Nephron progenitor cell (in vitro differentiated cells): ENCODE data around the gene VPS45.

Experiments used
- DNase-seq: peaks from one replicate; pipeline ENCODE4 v3.0.0; 2021
- H3K27ac Mint-ChIP-seq: 2 replicates; pipeline ENCODE4 v1.8.0; 2021; ENCODE audit warnings: mild to moderate bottlenecking, moderate library complexity, mixed read lengths
- H3K27me3 Mint-ChIP-seq: 2 replicates; pipeline ENCODE4 v1.8.0; 2021; ENCODE audit warnings: mild to moderate bottlenecking, low read depth, mixed read lengths; ENCODE audit not compliant: poor library complexity
- H3K36me3 Mint-ChIP-seq: 2 replicates; pipeline ENCODE4 v1.8.0; 2021; ENCODE audit warnings: low read depth, mixed read lengths
- H3K4me1 Mint-ChIP-seq: 2 replicates; pipeline ENCODE4 v1.8.0; 2021; ENCODE audit warnings: mixed read lengths
- H3K4me3 Mint-ChIP-seq: 2 replicates; pipeline ENCODE4 v1.8.0; 2021; ENCODE audit warnings: mild to moderate bottlenecking, moderate library complexity, mixed read lengths
- H3K9me3 Mint-ChIP-seq: 2 replicates; pipeline ENCODE4 v1.8.0; 2021; ENCODE audit warnings: mild to moderate bottlenecking, moderate library complexity, mixed read lengths
- TF ChIP-seq, protein P1 (sequence below): fragments of 200-600 bp; sonication (generic); IDR thresholded peaks from 2 replicates; pipeline ENCODE4 v1.5.0; 2021; ENCODE audit warnings: antibody characterized with exemption

Gene VPS45

DNA sequence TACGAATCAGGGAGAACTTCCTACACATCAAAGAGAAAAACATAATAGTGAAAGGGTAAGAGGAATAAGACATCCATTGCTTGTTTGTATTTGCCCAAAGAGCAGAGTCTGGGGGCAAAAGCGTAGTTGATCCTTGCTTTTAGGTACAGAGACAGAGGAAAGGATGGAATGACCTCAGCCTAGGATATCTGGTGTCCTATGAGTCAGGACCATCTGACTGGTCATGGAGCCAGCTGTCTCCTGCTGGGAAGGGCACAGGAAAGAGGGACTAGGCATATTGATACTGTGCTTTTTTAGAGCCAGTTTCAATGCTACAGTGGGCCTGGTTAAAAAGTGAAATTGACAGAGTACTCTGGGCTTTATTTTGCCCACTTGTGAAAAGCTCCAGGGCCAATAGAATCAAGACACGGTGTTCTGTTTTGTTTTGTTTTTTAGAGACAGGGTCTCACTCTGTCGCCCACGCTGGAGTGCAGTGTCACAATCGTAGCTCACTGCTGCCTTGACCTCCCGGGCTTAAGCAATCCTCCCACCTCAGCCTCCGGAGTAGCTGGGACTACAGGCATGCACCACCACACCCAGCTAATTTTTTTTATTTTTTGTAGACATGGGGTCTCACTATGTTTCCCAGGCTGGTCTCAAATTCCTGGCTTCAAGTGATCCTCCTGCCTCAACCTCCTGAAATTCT lies 85.3 kb downstream of the VPS45 start:
- Mint-ChIP-seq H3K27me3 (no peaks in the 10 kb centered on the region), H3K36me3 (peaks cover 56% of the 10 kb centered on the region), H3K9me3 (no peaks in the 10 kb centered on the region), H3K4me3 (peak overlapping the region; percentile 97), H3K27ac (no peak overlapping the region), H3K4me1 (peaks cover 78% of the 10 kb centered on the region)
- DNase-seq, result no peak
- TF ChIP-seq, protein P1, sequence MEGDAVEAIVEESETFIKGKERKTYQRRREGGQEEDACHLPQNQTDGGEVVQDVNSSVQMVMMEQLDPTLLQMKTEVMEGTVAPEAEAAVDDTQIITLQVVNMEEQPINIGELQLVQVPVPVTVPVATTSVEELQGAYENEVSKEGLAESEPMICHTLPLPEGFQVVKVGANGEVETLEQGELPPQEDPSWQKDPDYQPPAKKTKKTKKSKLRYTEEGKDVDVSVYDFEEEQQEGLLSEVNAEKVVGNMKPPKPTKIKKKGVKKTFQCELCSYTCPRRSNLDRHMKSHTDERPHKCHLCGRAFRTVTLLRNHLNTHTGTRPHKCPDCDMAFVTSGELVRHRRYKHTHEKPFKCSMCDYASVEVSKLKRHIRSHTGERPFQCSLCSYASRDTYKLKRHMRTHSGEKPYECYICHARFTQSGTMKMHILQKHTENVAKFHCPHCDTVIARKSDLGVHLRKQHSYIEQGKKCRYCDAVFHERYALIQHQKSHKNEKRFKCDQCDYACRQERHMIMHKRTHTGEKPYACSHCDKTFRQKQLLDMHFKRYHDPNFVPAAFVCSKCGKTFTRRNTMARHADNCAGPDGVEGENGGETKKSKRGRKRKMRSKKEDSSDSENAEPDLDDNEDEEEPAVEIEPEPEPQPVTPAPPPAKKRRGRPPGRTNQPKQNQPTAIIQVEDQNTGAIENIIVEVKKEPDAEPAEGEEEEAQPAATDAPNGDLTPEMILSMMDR, result no peak

DNA sequence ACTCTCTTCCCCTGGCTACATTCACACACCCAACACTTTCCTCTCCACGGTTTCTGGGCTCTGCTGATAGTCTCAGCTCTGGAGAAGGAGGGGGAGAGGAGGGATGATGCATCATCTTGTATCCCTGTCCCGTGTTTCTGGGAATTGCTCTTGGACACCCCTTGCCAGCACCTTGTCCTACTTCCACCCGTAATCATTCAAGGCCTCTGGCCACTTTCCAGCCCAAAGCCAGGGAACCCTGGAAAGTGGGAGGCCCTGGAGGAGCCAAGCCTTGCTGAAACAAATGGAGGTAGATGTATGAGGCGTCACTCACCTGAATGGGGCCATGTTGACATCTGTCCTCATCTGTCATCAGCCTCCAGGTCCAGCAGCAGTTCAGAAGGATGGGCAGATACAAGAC lies 86.6 kb downstream of the VPS45 start:
- no peaks in the 10 kb centered on the region for H3K27me3 Mint-ChIP-seq
- peak overlapping the region; percentile 92 for H3K27ac Mint-ChIP-seq
- no peak for DNase-seq
- H3K36me3 Mint-ChIP-seq, result peaks cover 67% of the 10 kb centered on the region
- peaks cover 70% of the 10 kb centered on the region for H3K4me1 Mint-ChIP-seq
- H3K9me3 Mint-ChIP-seq, result no peaks in the 10 kb centered on the region
- H3K4me3 Mint-ChIP-seq, result peak overlapping the region; percentile 97
- TF ChIP-seq, protein P1, result no peak

DNA sequence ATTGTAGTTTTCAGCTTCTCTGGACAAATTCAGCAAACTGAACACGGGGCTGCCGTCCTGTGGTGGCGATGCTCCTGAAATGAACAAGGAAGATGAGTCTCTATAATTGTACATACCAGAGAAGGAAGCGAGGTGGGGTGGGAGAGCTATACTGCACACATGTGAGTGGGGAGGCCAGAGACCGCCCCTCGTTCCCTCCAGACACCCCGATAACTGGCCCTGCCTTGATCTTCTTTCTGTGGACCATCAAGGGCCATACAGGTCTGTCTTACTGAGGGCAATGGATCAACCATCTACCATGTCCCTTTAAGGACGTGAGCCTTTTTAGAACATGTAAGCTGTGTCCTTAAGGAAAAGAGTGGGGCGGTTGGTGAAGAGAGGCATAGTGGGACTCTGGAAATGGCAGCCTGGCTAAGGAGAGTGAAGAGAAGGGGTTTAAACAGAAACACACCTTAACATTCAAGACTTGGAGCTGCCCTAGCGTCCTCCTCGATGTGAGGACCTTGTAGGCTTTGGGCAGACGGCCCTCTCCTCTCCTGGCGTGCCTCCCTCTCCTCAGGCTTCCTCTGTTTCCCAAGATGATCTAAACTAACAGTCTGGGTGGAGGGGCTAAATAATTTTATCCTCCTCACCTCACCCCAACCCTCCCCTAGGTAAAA lies 88.0 kb downstream of the VPS45 start:
- Mint-ChIP-seq H3K27me3 (no peaks in the 10 kb centered on the region), H3K9me3 (no peaks in the 10 kb centered on the region), H3K4me1 (peaks cover 78% of the 10 kb centered on the region), H3K36me3 (peaks cover 81% of the 10 kb centered on the region), H3K27ac (peak overlapping the region; percentile 86), H3K4me3 (no peak overlapping the region)
- TF ChIP-seq, protein P1, result no peak
- DNase-seq, result no peak

DNA sequence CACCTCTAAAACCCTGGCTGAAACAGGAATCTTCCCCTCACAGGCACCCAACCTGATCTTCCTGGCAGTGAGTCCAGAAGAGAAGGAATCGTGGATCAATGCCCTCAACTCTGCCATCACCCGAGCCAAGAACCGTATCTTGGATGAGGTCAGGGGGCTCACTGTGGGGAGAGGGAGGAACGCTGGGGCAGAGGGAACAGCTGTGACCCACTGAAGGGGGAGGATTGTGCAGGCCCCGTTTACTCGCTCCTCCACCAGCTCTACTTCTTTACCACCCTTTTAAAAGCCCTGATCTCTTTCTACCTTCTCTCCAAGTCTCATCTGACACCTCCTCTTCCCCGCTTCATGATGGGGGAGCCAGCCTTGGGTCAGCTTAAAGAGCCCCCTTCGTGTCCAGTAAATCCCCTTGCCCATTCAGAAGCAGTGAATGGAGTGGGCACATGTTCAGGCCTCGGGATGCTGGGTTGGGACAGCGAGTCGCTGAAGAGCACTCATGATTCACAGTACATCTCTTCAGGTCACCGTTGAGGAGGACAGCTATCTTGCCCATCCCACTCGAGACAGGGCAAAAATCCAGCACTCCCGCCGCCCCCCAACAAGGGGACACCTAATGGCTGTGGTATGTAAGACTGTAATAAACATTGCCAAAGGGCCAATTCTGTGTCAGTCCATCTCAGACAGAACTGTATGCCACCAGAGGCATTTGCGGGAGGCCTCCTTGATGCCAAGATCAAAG lies 89.5 kb downstream of the VPS45 start:
- Mint-ChIP-seq H3K36me3 (peaks cover 89% of the 10 kb centered on the region), H3K9me3 (no peaks in the 10 kb centered on the region), H3K4me1 (peaks cover 81% of the 10 kb centered on the region), H3K4me3 (no peak overlapping the region), H3K27ac (peak overlapping the region; percentile 54), H3K27me3 (no peaks in the 10 kb centered on the region)
- TF ChIP-seq, protein P1, result no peak
- no peak for DNase-seq

DNA sequence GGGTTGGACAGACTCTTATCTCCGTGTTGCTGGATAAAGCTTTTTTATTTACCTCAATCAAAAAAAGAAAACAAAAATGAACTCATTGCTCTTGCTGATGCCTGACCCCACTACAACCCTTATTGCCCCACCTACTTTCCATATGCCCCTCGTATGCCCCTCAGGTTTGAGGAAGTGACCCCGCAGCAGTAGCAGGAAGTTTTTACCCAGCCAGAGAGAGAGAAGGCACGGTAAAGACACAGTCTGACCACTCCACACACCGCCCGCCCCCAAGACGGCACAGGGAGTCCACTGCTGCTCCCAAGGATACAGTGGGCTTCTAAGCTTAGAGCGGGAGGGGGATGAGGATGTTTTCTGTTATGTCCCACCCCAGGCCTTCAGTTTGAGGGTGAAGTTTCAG lies 92.0 kb downstream of the VPS45 start:
- no peak for DNase-seq
- Mint-ChIP-seq H3K4me3 (no peak overlapping the region), H3K4me1 (peaks cover 81% of the 10 kb centered on the region), H3K36me3 (peaks cover 67% of the 10 kb centered on the region), H3K9me3 (no peaks in the 10 kb centered on the region), H3K27ac (no peak overlapping the region), H3K27me3 (no peaks in the 10 kb centered on the region)
- TF ChIP-seq, protein P1, result no peak
